Dendritic cell treated with granulocyte-macrophage colony-stimulating factor and Interleukin-4, amounts not matched to agents 40 ng/mL and 50 ng/mL, for 4 days (primary cell): Measurements from ENCODE around the gene MAP3K5.

Experiments used
- H3K27ac Mint-ChIP-seq: one replicate; pipeline ENCODE4 v1.8.0; 2022; ENCODE audit warnings: mild to moderate bottlenecking, mixed read lengths
- H3K27me3 Mint-ChIP-seq: one replicate; pipeline ENCODE4 v1.8.0; 2022; ENCODE audit warnings: mild to moderate bottlenecking, mixed read lengths
- H3K36me3 Mint-ChIP-seq: one replicate; pipeline ENCODE4 v1.8.0; 2022; ENCODE audit warnings: low read depth, mixed read lengths
- H3K4me1 Mint-ChIP-seq: one replicate; pipeline ENCODE4 v1.8.0; 2022; ENCODE audit warnings: low read depth, mixed read lengths
- H3K4me3 Mint-ChIP-seq: one replicate; pipeline ENCODE4 v1.8.0; 2022; ENCODE audit warnings: mild to moderate bottlenecking, moderate library complexity, mixed read lengths
- H3K9me3 Mint-ChIP-seq: one replicate; pipeline ENCODE4 v1.8.0; 2022; ENCODE audit warnings: mixed read lengths
- intact Hi-C: fragments of 100-400 bp; cut with micrococcal nuclease; formaldehyde crosslinking; loops from one replicate; pipeline ENCODE4 v1.15.0; 2022

MAP3K5 gene

DNA sequence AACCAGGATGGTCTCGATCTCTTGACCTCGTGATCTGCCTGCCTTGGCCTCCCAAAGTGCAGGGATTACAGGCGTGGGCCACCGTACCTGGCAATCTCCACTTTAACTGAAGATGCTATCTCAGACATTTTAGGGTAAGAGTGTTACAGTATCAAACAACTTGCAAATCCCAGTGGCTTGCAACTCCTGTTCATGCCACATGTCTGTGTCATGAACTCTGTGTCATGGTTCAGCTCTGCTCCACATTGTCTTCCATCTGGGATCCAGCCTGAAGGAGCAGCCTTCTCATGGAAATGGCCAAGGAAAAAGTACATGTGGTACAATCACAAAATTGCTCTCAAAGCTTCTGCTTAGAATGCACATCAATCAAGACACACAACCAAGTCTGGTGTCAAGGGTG, 114.9 kb downstream of the MAP3K5 start:
- no peak overlapping the region for H3K4me3 Mint-ChIP-seq
- peaks cover 2% of the 10 kb centered on the region for H3K4me1 Mint-ChIP-seq
- intact Hi-C loops = no loop called here
- H3K9me3 Mint-ChIP-seq = no peaks in the 10 kb centered on the region
- H3K27me3 Mint-ChIP-seq = no peaks in the 10 kb centered on the region
- peaks cover 40% of the 10 kb centered on the region for H3K36me3 Mint-ChIP-seq
- H3K27ac Mint-ChIP-seq = no peak overlapping the region

- H3K27me3 Mint-ChIP-seq = no peaks in the 10 kb centered on the region
- H3K4me3 Mint-ChIP-seq = no peak overlapping the region
Measured at GRCh38 chr6:136676075-136676474, 116.2 kb downstream of the MAP3K5 start.

GRCh38 chr6:136673571-136673970, 118.7 kb downstream of the MAP3K5 start:
- H3K27me3 Mint-ChIP-seq = no peaks in the 10 kb centered on the region
- no peak overlapping the region for H3K27ac Mint-ChIP-seq
- intact Hi-C loops = no loop called here
- H3K36me3 Mint-ChIP-seq = peaks cover 35% of the 10 kb centered on the region
- peaks cover 7% of the 10 kb centered on the region for H3K4me1 Mint-ChIP-seq
- no peak overlapping the region for H3K4me3 Mint-ChIP-seq
- H3K9me3 Mint-ChIP-seq = no peaks in the 10 kb centered on the region

More at GRCh38 chr6:136676075-136676474, 116.2 kb downstream of the MAP3K5 start:
- intact Hi-C loops = no loop called here
- Mint-ChIP-seq H3K27ac (no peak overlapping the region), H3K9me3 (no peaks in the 10 kb centered on the region), H3K4me1 (peaks cover 7% of the 10 kb centered on the region), H3K36me3 (peaks cover 39% of the 10 kb centered on the region)

DNA sequence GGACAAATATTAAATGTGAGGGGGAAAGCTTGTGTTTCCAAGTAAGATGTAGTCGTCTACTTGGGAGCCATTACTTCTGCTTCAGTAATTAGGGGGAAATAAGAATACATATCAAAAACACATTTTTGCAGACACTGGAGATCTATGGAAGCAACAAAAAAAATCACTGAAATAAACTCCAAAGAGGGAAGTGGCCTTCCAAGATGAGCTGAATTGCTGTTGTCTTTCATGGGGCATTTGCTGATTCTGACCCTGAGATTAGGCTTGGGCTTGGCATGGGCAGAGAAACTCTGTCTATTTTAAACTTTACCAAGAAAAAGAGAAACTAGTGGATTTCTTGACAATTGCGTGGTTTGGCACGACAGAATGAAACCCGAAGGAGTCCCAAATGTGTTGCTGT, 120.1 kb downstream of the MAP3K5 start:
- Mint-ChIP-seq H3K27me3 (no peaks in the 10 kb centered on the region), H3K4me3 (no peak overlapping the region), H3K27ac (no peak overlapping the region), H3K36me3 (peaks cover 38% of the 10 kb centered on the region), H3K9me3 (no peaks in the 10 kb centered on the region), H3K4me1 (peaks cover 7% of the 10 kb centered on the region)
- intact Hi-C loops = no loop called here

- peaks cover 7% of the 10 kb centered on the region for H3K4me1 Mint-ChIP-seq
- intact Hi-C loops = no loop called here
- no peaks in the 10 kb centered on the region for H3K27me3 Mint-ChIP-seq
- no peak overlapping the region for H3K4me3 Mint-ChIP-seq
- no peak overlapping the region for H3K27ac Mint-ChIP-seq
- H3K9me3 Mint-ChIP-seq = no peaks in the 10 kb centered on the region
- H3K36me3 Mint-ChIP-seq = peaks cover 47% of the 10 kb centered on the region
Measured at GRCh38 chr6:136669299-136669699, 123.0 kb downstream of the MAP3K5 start.

GRCh38 chr6:136668571-136668970, 123.7 kb downstream of the MAP3K5 start:
- intact Hi-C loops = no loop called here
- Mint-ChIP-seq H3K27me3 (no peaks in the 10 kb centered on the region), H3K4me3 (no peak overlapping the region), H3K27ac (no peak overlapping the region), H3K9me3 (no peaks in the 10 kb centered on the region), H3K4me1 (peaks cover 7% of the 10 kb centered on the region), H3K36me3 (peaks cover 46% of the 10 kb centered on the region)

GRCh38 chr6:136666041-136666440, 126.2 kb downstream of the MAP3K5 start:
- Mint-ChIP-seq H3K4me3 (no peak overlapping the region), H3K27ac (no peak overlapping the region), H3K9me3 (no peaks in the 10 kb centered on the region), H3K4me1 (no peaks in the 10 kb centered on the region), H3K36me3 (peaks cover 37% of the 10 kb centered on the region), H3K27me3 (no peaks in the 10 kb centered on the region)
- intact Hi-C loops = no loop called here

- Mint-ChIP-seq H3K27ac (no peak overlapping the region), H3K36me3 (peaks cover 47% of the 10 kb centered on the region), H3K27me3 (no peaks in the 10 kb centered on the region), H3K4me3 (no peak overlapping the region), H3K9me3 (no peaks in the 10 kb centered on the region), H3K4me1 (no peaks in the 10 kb centered on the region)
- intact Hi-C loops = no loop called here
Measured at GRCh38 chr6:136662347-136663237, 129.7 kb downstream of the MAP3K5 start.

DNA sequence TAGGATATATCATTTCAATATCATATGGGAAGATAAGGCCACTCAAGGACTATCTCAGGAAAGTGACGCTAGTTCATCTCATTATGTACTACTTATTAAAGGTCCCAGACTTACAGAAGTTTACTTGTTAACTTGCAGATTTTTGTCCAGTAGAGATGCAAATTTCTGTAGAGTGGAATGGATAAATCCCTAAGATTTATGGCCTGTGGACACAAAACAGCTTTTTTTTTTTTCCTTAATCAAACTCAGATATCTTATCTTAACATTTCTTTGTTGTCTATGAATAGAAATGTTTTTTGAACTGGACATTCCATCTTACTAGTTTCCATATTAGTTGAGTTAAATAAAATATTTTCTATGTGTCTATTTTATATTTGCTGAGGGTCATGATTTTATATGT, 131.6 kb downstream of the MAP3K5 start:
- Mint-ChIP-seq H3K4me1 (no peaks in the 10 kb centered on the region), H3K4me3 (no peak overlapping the region), H3K36me3 (peaks cover 59% of the 10 kb centered on the region), H3K9me3 (no peaks in the 10 kb centered on the region), H3K27ac (no peak overlapping the region), H3K27me3 (no peaks in the 10 kb centered on the region)
- intact Hi-C loops = no loop called here

GRCh38 chr6:136659991-136660499, 132.2 kb downstream of the MAP3K5 start:
- H3K4me3 Mint-ChIP-seq = no peak overlapping the region
- H3K4me1 Mint-ChIP-seq = no peaks in the 10 kb centered on the region
- no peak overlapping the region for H3K27ac Mint-ChIP-seq
- H3K36me3 Mint-ChIP-seq = peaks cover 60% of the 10 kb centered on the region
- H3K27me3 Mint-ChIP-seq = no peaks in the 10 kb centered on the region
- intact Hi-C loops = no loop called here
- H3K9me3 Mint-ChIP-seq = no peaks in the 10 kb centered on the region

- H3K27ac Mint-ChIP-seq = no peak overlapping the region
- H3K4me1 Mint-ChIP-seq = no peaks in the 10 kb centered on the region
- no peak overlapping the region for H3K4me3 Mint-ChIP-seq
Measured at GRCh38 chr6:136658711-136659110, 133.6 kb downstream of the MAP3K5 start.

DNA sequence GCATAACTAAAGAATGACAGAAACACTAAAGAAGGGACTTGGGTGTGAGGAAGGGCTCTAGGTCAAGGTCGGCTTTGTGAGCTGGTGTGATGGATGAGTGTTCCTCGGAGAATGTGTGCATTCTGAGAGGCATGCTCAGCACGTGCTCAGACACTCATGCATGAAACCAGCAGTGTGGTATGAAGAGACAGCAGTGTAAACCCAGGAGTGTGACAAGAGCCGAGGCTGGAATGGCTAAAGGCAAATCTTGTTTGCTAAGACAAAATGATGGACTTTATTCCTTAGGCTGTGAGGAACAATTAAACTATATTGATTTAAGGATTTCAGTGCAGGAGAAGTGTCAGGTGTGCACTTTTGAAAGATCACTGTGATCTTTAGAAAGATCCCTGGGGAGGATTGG, 134.6 kb downstream of the MAP3K5 start:
- Mint-ChIP-seq H3K36me3 (peaks cover 70% of the 10 kb centered on the region), H3K4me1 (no peaks in the 10 kb centered on the region), H3K27me3 (no peaks in the 10 kb centered on the region), H3K4me3 (no peak overlapping the region), H3K9me3 (no peaks in the 10 kb centered on the region), H3K27ac (no peak overlapping the region)
- intact Hi-C loops = no loop called here

More at GRCh38 chr6:136658711-136659110, 133.6 kb downstream of the MAP3K5 start:
- no peaks in the 10 kb centered on the region for H3K9me3 Mint-ChIP-seq
- intact Hi-C loops = no loop called here
- H3K36me3 Mint-ChIP-seq = peaks cover 60% of the 10 kb centered on the region
- H3K27me3 Mint-ChIP-seq = no peaks in the 10 kb centered on the region

DNA sequence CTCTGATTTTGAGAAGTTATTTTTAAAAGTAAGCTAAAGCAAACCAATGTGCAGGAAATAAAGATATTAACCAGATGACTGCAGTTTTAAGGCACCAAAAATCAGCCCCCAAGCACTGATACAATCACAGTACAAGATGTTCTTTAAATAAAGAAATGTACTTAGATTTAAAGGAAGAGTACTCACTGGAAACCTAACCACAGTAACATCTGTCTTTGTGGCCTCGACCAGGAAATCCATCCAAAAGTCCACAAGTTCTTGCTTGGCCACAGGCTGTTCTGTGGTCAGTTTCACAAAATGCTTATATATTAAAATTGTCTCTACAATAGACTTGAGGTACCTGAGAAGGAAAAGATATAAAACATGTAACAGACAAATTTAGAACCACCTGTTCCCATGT, 136.2 kb downstream of the MAP3K5 start:
- Mint-ChIP-seq H3K36me3 (peaks cover 73% of the 10 kb centered on the region), H3K27me3 (no peaks in the 10 kb centered on the region), H3K27ac (no peak overlapping the region), H3K4me1 (no peaks in the 10 kb centered on the region), H3K9me3 (no peaks in the 10 kb centered on the region), H3K4me3 (no peak overlapping the region)
- intact Hi-C loops = no loop called here

- no peaks in the 10 kb centered on the region for H3K9me3 Mint-ChIP-seq
- no peaks in the 10 kb centered on the region for H3K27me3 Mint-ChIP-seq
- intact Hi-C loops = no loop called here
- H3K36me3 Mint-ChIP-seq = peaks cover 71% of the 10 kb centered on the region
- H3K4me1 Mint-ChIP-seq = no peaks in the 10 kb centered on the region
- no peak overlapping the region for H3K27ac Mint-ChIP-seq
- no peak overlapping the region for H3K4me3 Mint-ChIP-seq
Measured at GRCh38 chr6:136655239-136656014, 136.8 kb downstream of the MAP3K5 start.
